IMR-90 (cell line): ENCODE data around the gene SCTR. TPM values are rescaled to one million over a fixed set of nuclear protein-coding genes. Genes with fewer than 3 reads are reported as not detected.

ENCODE experiments used
- ATAC-seq: fragments of 200-7000 bp; cut with Tn5 transposase; 2 replicates; pipeline ENCODE4 v1.9.1; 2020; ENCODE audit warnings: low read depth, mild to moderate bottlenecking, moderate library complexity
- BruUV-seq: library from RNA; stranded (reverse); fragments of 400-500 nt; replicated peaks from 2 replicates; lab custom pipeline; 2021; lab: Mats Ljungman, UMichigan
- CTCF ChIA-PET: fragments of 300-600 bp; formaldehyde crosslinking; extraction: SDS; loops from one replicate; lab custom pipeline; 2021; ENCODE audit warnings: antibody characterized with exemption; lab: Yijun Ruan, JAX
- POLR2A ChIA-PET: fragments of 300-600 bp; sonication (Branson Sonifier 250); formaldehyde crosslinking; loops from one replicate; lab custom pipeline; 2022; ENCODE audit warnings: antibody characterized with exemption; ENCODE audit not compliant: unreplicated experiment; lab: Charles Lee
- DNase-seq: peaks from one replicate; pipeline ENCODE4 v3.0.0; 2013
- H2AFZ ChIP-seq: replicated peaks from 2 replicates; pipeline ENCODE3; 2013; ENCODE audit warnings: low read length, mild to moderate bottlenecking; ENCODE audit not compliant: poor library complexity
- H2AK5ac ChIP-seq: 2 replicates; pipeline ENCODE4 v1.6.1; 2013; ENCODE audit warnings: low read depth, low read length, inconsistent platforms
- H2AK9ac ChIP-seq: replicated peaks from 2 replicates; pipeline ENCODE3; 2013; ENCODE audit warnings: mild to moderate bottlenecking, low read depth, low read length, moderate library complexity; ENCODE audit not compliant: poor library complexity
- H2BK120ac ChIP-seq: 2 replicates; pipeline ENCODE4 v1.6.1; 2013; ENCODE audit warnings: low read depth, low read length, inconsistent platforms
- H2BK15ac ChIP-seq: 3 replicates; pipeline ENCODE4 v1.6.1; 2013; ENCODE audit warnings: low read depth, low read length, inconsistent platforms
- H2BK20ac ChIP-seq: 2 replicates; pipeline ENCODE4 v1.6.1; 2013; ENCODE audit warnings: low read depth, mild to moderate bottlenecking, inconsistent platforms, low read length, moderate library complexity
- H2BK5ac ChIP-seq: 2 replicates; pipeline ENCODE4 v1.6.1; 2013; ENCODE audit warnings: mild to moderate bottlenecking, low read depth, low read length, inconsistent platforms; ENCODE audit not compliant: poor library complexity, severe bottlenecking
- H3K14ac ChIP-seq: replicated peaks from 2 replicates; pipeline ENCODE4 v1.6.1; 2013; ENCODE audit warnings: low read depth, low read length, inconsistent platforms
- H3K18ac ChIP-seq: 2 replicates; pipeline ENCODE4 v1.6.1; 2013; ENCODE audit warnings: low read depth, low read length, control low read depth
- H3K23ac ChIP-seq: 2 replicates; pipeline ENCODE4 v1.6.1; 2013; ENCODE audit warnings: low read depth, low read length, inconsistent platforms
- H3K27ac ChIP-seq: 2 replicates; pipeline ENCODE4 v1.5.1; 2013; ENCODE audit warnings: mild to moderate bottlenecking, control low read depth, low read length; ENCODE audit not compliant: insufficient read depth
- H3K27me3 ChIP-seq: 2 replicates; pipeline ENCODE4 v1.6.1; 2013; ENCODE audit warnings: low read length; ENCODE audit not compliant: control insufficient read depth, insufficient read depth
- H3K36me3 ChIP-seq: 2 replicates; pipeline ENCODE4 v1.6.1; 2013; ENCODE audit warnings: low read length, mixed read lengths; ENCODE audit not compliant: control insufficient read depth, insufficient read depth
- H3K4ac ChIP-seq: 2 replicates; pipeline ENCODE4 v1.6.1; 2013; ENCODE audit warnings: low read depth, low read length, inconsistent platforms
- H3K4me1 ChIP-seq: 2 replicates; pipeline ENCODE4 v1.6.1; 2013; ENCODE audit warnings: low read length, mixed read lengths; ENCODE audit not compliant: control insufficient read depth, insufficient read depth
- H3K4me2 ChIP-seq: 2 replicates; pipeline ENCODE4 v1.6.1; 2013; ENCODE audit warnings: low read depth, mild to moderate bottlenecking, control low read depth, low read length, moderate library complexity
- H3K4me3 ChIP-seq: 2 replicates; pipeline ENCODE4 v1.5.1; 2013; ENCODE audit warnings: low read depth, mild to moderate bottlenecking, control low read depth, low read length, moderate library complexity; ENCODE audit not compliant: insufficient read depth
- H3K56ac ChIP-seq: 2 replicates; pipeline ENCODE4 v1.6.1; 2013; ENCODE audit warnings: low read length, inconsistent platforms; ENCODE audit not compliant: insufficient read depth; ENCODE audit errors: extremely low read depth
- H3K79me1 ChIP-seq, 2 experiments: 2 replicates each; pipeline ENCODE4 v1.6.1; 2013; ENCODE audit warnings: low read length in 2 of 2, inconsistent platforms in 1 of 2, low read depth in 1 of 2
- H3K9ac ChIP-seq: 2 replicates; pipeline ENCODE4 v1.6.1; 2013; ENCODE audit warnings: low read depth, low read length, control low read depth
- H3K9me1 ChIP-seq: 2 replicates; pipeline ENCODE4 v1.6.1; 2013; ENCODE audit warnings: low read length, inconsistent platforms; ENCODE audit not compliant: insufficient read depth
- H3K9me3 ChIP-seq: 2 replicates; pipeline ENCODE4 v1.6.1; 2013; ENCODE audit warnings: low read length; ENCODE audit not compliant: control insufficient read depth, insufficient read depth
- H4K20me1 ChIP-seq: 2 replicates; pipeline ENCODE4 v1.6.1; 2013; ENCODE audit warnings: low read length, inconsistent platforms; ENCODE audit not compliant: insufficient read depth
- H4K5ac ChIP-seq: 2 replicates; pipeline ENCODE4 v1.6.1; 2013; ENCODE audit warnings: mild to moderate bottlenecking, low read depth, low read length, control low read depth
- H4K8ac ChIP-seq, 2 experiments: 2 replicates each; pipeline ENCODE4 v1.6.1; 2013; ENCODE audit warnings: low read depth in 2 of 2, low read length in 2 of 2, control low read depth in 1 of 2, inconsistent platforms in 1 of 2
- H4K91ac ChIP-seq: 2 replicates; pipeline ENCODE4 v1.6.1; 2013; ENCODE audit warnings: low read depth, low read length, inconsistent platforms; ENCODE audit not compliant: insufficient read depth
- BHLHE40 ChIP-seq: fragments of 150-350 bp; IDR thresholded peaks from 2 replicates; pipeline ENCODE4 v1.6.1; 2016; ENCODE audit warnings: mild to moderate bottlenecking, low read depth, low read length
- CEBPB ChIP-seq: IDR thresholded peaks from 2 replicates; pipeline ENCODE4 v1.6.1; 2012; ENCODE audit warnings: low read depth, low read length, improper control_type of control experiment
- CHD1 ChIP-seq: IDR thresholded peaks from 2 replicates; pipeline ENCODE4 v1.6.1; 2012; ENCODE audit warnings: low read depth, low read length, improper control_type of control experiment
- FOS ChIP-seq: fragments of 150-350 bp; IDR thresholded peaks from 2 replicates; pipeline ENCODE4 v1.6.1; 2016; ENCODE audit warnings: low read depth, low read length
- MAFK ChIP-seq: IDR thresholded peaks from 2 replicates; pipeline ENCODE4 v1.6.1; 2012; ENCODE audit warnings: low read depth, low read length, improper control_type of control experiment
- MAZ ChIP-seq: IDR thresholded peaks from 2 replicates; pipeline ENCODE4 v1.6.1; 2012; ENCODE audit warnings: low read depth, mild to moderate bottlenecking, low read length, improper control_type of control experiment, moderate library complexity, borderline replicate concordance
- MXI1 ChIP-seq: IDR thresholded peaks from 2 replicates; pipeline ENCODE4 v1.6.1; 2012; ENCODE audit warnings: low read depth, mild to moderate bottlenecking, low read length, moderate library complexity, borderline replicate concordance
- NFE2L2 ChIP-seq: fragments of 150-350 bp; IDR thresholded peaks from 2 replicates; pipeline ENCODE4 v1.6.1; 2016; ENCODE audit warnings: low read depth, mild to moderate bottlenecking, low read length
- POLR2A ChIP-seq: IDR thresholded peaks from 2 replicates; pipeline ENCODE4 v1.6.1; 2012; ENCODE audit warnings: mild to moderate bottlenecking, low read depth, low read length
- RAD21 ChIP-seq: IDR thresholded peaks from 2 replicates; pipeline ENCODE4 v1.6.1; 2012; ENCODE audit warnings: low read length, improper control_type of control experiment
- RCOR1 ChIP-seq: IDR thresholded peaks from 2 replicates; pipeline ENCODE4 v1.6.1; 2012; ENCODE audit warnings: mild to moderate bottlenecking, low read length, improper control_type of control experiment; ENCODE audit not compliant: insufficient replicate concordance
- RFX5 ChIP-seq: IDR thresholded peaks from 2 replicates; pipeline ENCODE4 v1.8.0; 2012; ENCODE audit warnings: low read depth, mild to moderate bottlenecking, low read length, moderate library complexity
- SMC3 ChIP-seq: fragments of 150-350 bp; IDR thresholded peaks from 2 replicates; pipeline ENCODE4 v1.6.1; 2016; ENCODE audit warnings: low read depth, mild to moderate bottlenecking, antibody characterized with exemption, low read length, moderate library complexity
- WGBS, 2 experiments: methylation state at CpG; one replicate each; pipeline versions ENCODE4 v1.1.5 to v1.1.7; 2013; ENCODE audit warnings: missing lambda C conversion rate in 2 of 2; ENCODE audit not compliant: insufficient read length in 1 of 2; ENCODE audit errors: extremely low coverage in 2 of 2; 5-methylcytosine and 5-hydroxymethylcytosine counted together
- dilution Hi-C: fragments of 300-500 bp; cut with HindIII; formaldehyde crosslinking; loops from one replicate; pipeline ENCODE4 v1.14.3; 2018; ENCODE audit warnings: low sequenced_read_pairs; ENCODE audit not compliant: unreplicated experiment
- in situ Hi-C: fragments of 300-500 bp; cut with MboI; formaldehyde crosslinking; loops from 3 replicates; pipeline ENCODE4 v1.14.3; 2019; ENCODE audit warnings: low sequenced_read_pairs, inconsistent platforms, mixed read lengths
- intact Hi-C: fragments of 100-400 bp; cut with micrococcal nuclease; formaldehyde crosslinking; loops from 2 replicates; pipeline ENCODE4 v1.10.0; 2022
- polyA plus RNA-seq, 3 experiments: library from polyadenylated mRNA; depleted of rRNA; stranded (reverse); fragments of >200 nt; gene quantifications; 2 replicates each; pipeline ENCODE4 v1.2.3, GENCODE V29; 2012; ENCODE audit warnings: low replicate concordance in 1 of 3
- total RNA-seq: library from RNA; depleted of rRNA; stranded (reverse); fragments of >200 nt; gene quantifications from 2 replicates; pipeline ENCODE4 v1.2.3, GENCODE V29; 2012
- TF ChIP-seq, protein P1 (sequence below): conservative IDR thresholded peaks from 2 replicates; pipeline ENCODE4 v1.5.1; 2012; ENCODE audit warnings: mild to moderate bottlenecking, low read depth, low read length, improper control_type of control experiment
- TF ChIP-seq, protein P2 (sequence below): fragments of 150-350 bp; IDR thresholded peaks from 2 replicates; pipeline ENCODE4 v1.6.1; 2016; ENCODE audit warnings: low read depth, mild to moderate bottlenecking, low read length, moderate library complexity, borderline replicate concordance

Gene SCTR
- total and polyA plus RNA-seq, 2 of the 4 experiments (the other 2 are of a cell fraction): not detected

DNA sequence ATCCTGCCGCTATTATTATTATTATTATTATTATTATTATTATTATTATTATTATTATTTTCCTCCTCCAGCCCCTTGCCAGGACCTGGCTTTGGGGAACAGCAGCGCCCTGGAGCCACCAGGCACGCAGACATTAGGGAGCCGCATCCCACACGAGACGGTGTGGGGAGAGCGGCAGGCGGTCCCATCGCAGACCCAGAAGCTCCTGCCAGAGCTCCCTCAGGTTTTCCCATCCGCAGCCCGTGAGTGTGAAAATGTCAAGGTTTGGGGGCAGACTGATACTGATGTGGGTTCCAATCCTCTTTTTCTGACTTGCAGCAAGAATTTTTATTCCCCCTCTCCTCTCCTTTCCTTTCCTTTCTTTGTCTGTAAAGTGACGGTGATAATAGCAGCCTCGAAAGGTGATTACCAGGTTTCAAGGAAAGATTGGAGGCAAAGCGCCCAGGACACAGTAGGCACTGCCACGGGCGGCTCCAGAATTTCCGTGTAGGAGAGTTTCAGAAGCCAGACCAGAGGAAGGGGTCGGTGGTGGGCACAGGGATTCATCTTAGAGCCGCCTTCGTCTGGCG is 816 bp downstream of the SCTR start:
- Histone ChIP-seq H3K4me3 (no peak overlapping the region), H2AFZ (no peak overlapping the region), H3K27me3 (peaks cover 32% of the 10 kb centered on the region), H4K8ac (no peak overlapping the region), H3K23ac (no peak overlapping the region), H4K91ac (no peak overlapping the region), H3K56ac (no peak overlapping the region), H3K14ac (no peak overlapping the region), H2BK120ac (no peak overlapping the region), H4K20me1 (no peaks in the 10 kb centered on the region), H2BK5ac (no peak overlapping the region), H3K4me2 (no peak overlapping the region), H3K79me1 (no peaks in the 10 kb centered on the region), H3K18ac (no peak overlapping the region), H3K4me1 (no peaks in the 10 kb centered on the region), H2AK9ac (no peak overlapping the region), H3K9ac (no peak overlapping the region), H3K9me1 (no peaks in the 10 kb centered on the region), H3K4ac (no peak overlapping the region), H2BK20ac (no peak overlapping the region), H2BK15ac (no peak overlapping the region), H4K5ac (no peak overlapping the region), H2AK5ac (no peak overlapping the region), H3K36me3 (no peaks in the 10 kb centered on the region), H3K27ac (no peak overlapping the region), H3K9me3 (no peaks in the 10 kb centered on the region)
- dilution Hi-C loops (no loop called here), in situ Hi-C loops (no loop called here), intact Hi-C loops (no loop called here)
- TF ChIP-seq, protein P1, sequence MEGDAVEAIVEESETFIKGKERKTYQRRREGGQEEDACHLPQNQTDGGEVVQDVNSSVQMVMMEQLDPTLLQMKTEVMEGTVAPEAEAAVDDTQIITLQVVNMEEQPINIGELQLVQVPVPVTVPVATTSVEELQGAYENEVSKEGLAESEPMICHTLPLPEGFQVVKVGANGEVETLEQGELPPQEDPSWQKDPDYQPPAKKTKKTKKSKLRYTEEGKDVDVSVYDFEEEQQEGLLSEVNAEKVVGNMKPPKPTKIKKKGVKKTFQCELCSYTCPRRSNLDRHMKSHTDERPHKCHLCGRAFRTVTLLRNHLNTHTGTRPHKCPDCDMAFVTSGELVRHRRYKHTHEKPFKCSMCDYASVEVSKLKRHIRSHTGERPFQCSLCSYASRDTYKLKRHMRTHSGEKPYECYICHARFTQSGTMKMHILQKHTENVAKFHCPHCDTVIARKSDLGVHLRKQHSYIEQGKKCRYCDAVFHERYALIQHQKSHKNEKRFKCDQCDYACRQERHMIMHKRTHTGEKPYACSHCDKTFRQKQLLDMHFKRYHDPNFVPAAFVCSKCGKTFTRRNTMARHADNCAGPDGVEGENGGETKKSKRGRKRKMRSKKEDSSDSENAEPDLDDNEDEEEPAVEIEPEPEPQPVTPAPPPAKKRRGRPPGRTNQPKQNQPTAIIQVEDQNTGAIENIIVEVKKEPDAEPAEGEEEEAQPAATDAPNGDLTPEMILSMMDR: no peak
- TF ChIP-seq MXI1: no peak
- TF ChIP-seq NFE2L2: no peak
- TF ChIP-seq RCOR1: no peak
- TF ChIP-seq, protein P2, sequence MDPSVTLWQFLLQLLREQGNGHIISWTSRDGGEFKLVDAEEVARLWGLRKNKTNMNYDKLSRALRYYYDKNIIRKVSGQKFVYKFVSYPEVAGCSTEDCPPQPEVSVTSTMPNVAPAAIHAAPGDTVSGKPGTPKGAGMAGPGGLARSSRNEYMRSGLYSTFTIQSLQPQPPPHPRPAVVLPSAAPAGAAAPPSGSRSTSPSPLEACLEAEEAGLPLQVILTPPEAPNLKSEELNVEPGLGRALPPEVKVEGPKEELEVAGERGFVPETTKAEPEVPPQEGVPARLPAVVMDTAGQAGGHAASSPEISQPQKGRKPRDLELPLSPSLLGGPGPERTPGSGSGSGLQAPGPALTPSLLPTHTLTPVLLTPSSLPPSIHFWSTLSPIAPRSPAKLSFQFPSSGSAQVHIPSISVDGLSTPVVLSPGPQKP: no peak
- no peak for TF ChIP-seq MAZ
- no peak for TF ChIP-seq BHLHE40
- no peak for TF ChIP-seq CEBPB
- TF ChIP-seq FOS: no peak
- TF ChIP-seq CHD1: no peak
- TF ChIP-seq RFX5: no peak
- no peak for TF ChIP-seq MAFK
- no peak for TF ChIP-seq POLR2A
- TF ChIP-seq SMC3: no peak
- no peak for TF ChIP-seq RAD21
- ATAC-seq (no peak), DNase-seq (no peak)
- CTCF ChIA-PET: no interaction called here
- POLR2A ChIA-PET: no interaction called here
- no CpG with 5 or more reads among the region's 21 CpGs for WGBS, 2 experiments
- BruUV-seq: no TSS peak
